ENCODE results near the gene SNRNP48. TPM values are rescaled to one million over a fixed set of nuclear protein-coding genes. Genes with fewer than 3 reads are reported as not detected.

Gene SNRNP48
- total RNA-seq, 1 donor from 2014 or later: 13.1 TPM

GRCh38 chr6:7588506-7588905 lies 1.5 kb upstream of the SNRNP48 start:
- Histone ChIP-seq H3K4me3 (ENCODE audit: insufficient read depth, low read depth, low read length) (no peak overlapping the region), H3K36me3 (ENCODE audit: insufficient read depth, low read length) (peaks cover 15% of the 10 kb centered on the region), H3K9ac (ENCODE audit: low read length) (no peak overlapping the region), H3K4me1 (ENCODE audit: insufficient read depth, low read length) (peaks cover 15% of the 10 kb centered on the region), H3K9me3 (ENCODE audit: insufficient read depth, low read depth, low read length) (no peaks in the 10 kb centered on the region), H2AFZ (ENCODE audit: low read depth, low read length) (no peak overlapping the region), H3K27me3 (ENCODE audit: insufficient read depth, low read length) (no peaks in the 10 kb centered on the region), H3K4me2 (ENCODE audit: low read length) (no peak overlapping the region), H3K79me2 (ENCODE audit: insufficient read depth, low read length) (peaks cover 35% of the 10 kb centered on the region), H3K27ac (ENCODE audit: low read depth, low read length) (no peak overlapping the region), H4K20me1 (ENCODE audit: insufficient read depth, low read length) (peaks cover 32% of the 10 kb centered on the region)
- H3K4me3 Mint-ChIP-seq (ENCODE audit: unreplicated experiment): no peak overlapping the region
- H3K9me3 Mint-ChIP-seq (ENCODE audit: unreplicated experiment): no peaks in the 10 kb centered on the region
- H3K27me3 Mint-ChIP-seq (ENCODE audit: low read depth, unreplicated experiment): no peaks in the 10 kb centered on the region
- H3K4me1 Mint-ChIP-seq (ENCODE audit: low read depth, unreplicated experiment): peaks cover 29% of the 10 kb centered on the region
- TF ChIP-seq CTCF (IDR thresholded peaks at IDR 0.05; ENCODE audit: insufficient read depth, low read depth, low read length) (no peak), EZH2 (IDR thresholded peaks at IDR 0.05; ENCODE audit: insufficient read depth, low read length) (no peak)
- DNase-seq (ENCODE audit: low read depth): no peak
- FAIRE-seq: no peak
- no peak overlapping the region for H3K27ac Mint-ChIP-seq (ENCODE audit: unreplicated experiment)
- H3K36me3 Mint-ChIP-seq (ENCODE audit: low read depth, unreplicated experiment): peaks cover 19% of the 10 kb centered on the region

GRCh38 chr6:7589221-7589620 lies 777 bp upstream of the SNRNP48 start:
- Mint-ChIP-seq H3K27ac (ENCODE audit: unreplicated experiment) (peak overlapping the region; percentile 36), H3K4me1 (ENCODE audit: low read depth, unreplicated experiment) (peaks cover 29% of the 10 kb centered on the region), H3K27me3 (ENCODE audit: low read depth, unreplicated experiment) (no peaks in the 10 kb centered on the region), H3K4me3 (ENCODE audit: unreplicated experiment) (peak overlapping the region; percentile 98), H3K36me3 (ENCODE audit: low read depth, unreplicated experiment) (peaks cover 13% of the 10 kb centered on the region), H3K9me3 (ENCODE audit: unreplicated experiment) (no peaks in the 10 kb centered on the region)
- Histone ChIP-seq H3K79me2 (ENCODE audit: insufficient read depth, low read length) (peaks cover 39% of the 10 kb centered on the region), H4K20me1 (ENCODE audit: insufficient read depth, low read length) (peaks cover 28% of the 10 kb centered on the region), H3K27ac (ENCODE audit: low read depth, low read length) (no peak overlapping the region), H3K36me3 (ENCODE audit: insufficient read depth, low read length) (peaks cover 12% of the 10 kb centered on the region), H3K4me1 (ENCODE audit: insufficient read depth, low read length) (peaks cover 15% of the 10 kb centered on the region), H3K9ac (ENCODE audit: low read length) (peak overlapping the region; percentile 27), H3K27me3 (ENCODE audit: insufficient read depth, low read length) (no peaks in the 10 kb centered on the region), H2AFZ (ENCODE audit: low read depth, low read length) (no peak overlapping the region), H3K4me2 (ENCODE audit: low read length) (peak overlapping the region; percentile 87), H3K9me3 (ENCODE audit: insufficient read depth, low read depth, low read length) (no peaks in the 10 kb centered on the region), H3K4me3 (ENCODE audit: insufficient read depth, low read depth, low read length) (no peak overlapping the region)
- FAIRE-seq (no peak), DNase-seq (ENCODE audit: low read depth) (no peak)
- no peak for TF ChIP-seq CTCF (IDR thresholded peaks at IDR 0.05; ENCODE audit: insufficient read depth, low read depth, low read length)
- no peak for TF ChIP-seq EZH2 (IDR thresholded peaks at IDR 0.05; ENCODE audit: insufficient read depth, low read length)

GRCh38 chr6:7590918-7591302 lies 912 bp downstream of the SNRNP48 start:
- peaks cover 15% of the 10 kb centered on the region for H3K4me1 ChIP-seq (ENCODE audit: insufficient read depth, low read length)
- peak overlapping the region; percentile 84 for H3K4me3 ChIP-seq (ENCODE audit: insufficient read depth, low read depth, low read length)
- TF ChIP-seq CTCF (IDR thresholded peaks at IDR 0.05; ENCODE audit: insufficient read depth, low read depth, low read length) (no peak), EZH2 (IDR thresholded peaks at IDR 0.05; ENCODE audit: insufficient read depth, low read length) (no peak)
- Mint-ChIP-seq H3K4me3 (ENCODE audit: unreplicated experiment) (peak overlapping the region; percentile 98), H3K9me3 (ENCODE audit: unreplicated experiment) (no peaks in the 10 kb centered on the region), H3K27ac (ENCODE audit: unreplicated experiment) (no peak overlapping the region), H3K36me3 (ENCODE audit: low read depth, unreplicated experiment) (peaks cover 2% of the 10 kb centered on the region), H3K4me1 (ENCODE audit: low read depth, unreplicated experiment) (peaks cover 29% of the 10 kb centered on the region), H3K27me3 (ENCODE audit: low read depth, unreplicated experiment) (no peaks in the 10 kb centered on the region)
- DNase-seq (ENCODE audit: low read depth): no peak
- H3K36me3 ChIP-seq (ENCODE audit: insufficient read depth, low read length): peaks cover 19% of the 10 kb centered on the region
- H3K79me2 ChIP-seq (ENCODE audit: insufficient read depth, low read length): peaks cover 39% of the 10 kb centered on the region
- H2AFZ ChIP-seq (ENCODE audit: low read depth, low read length): peak overlapping the region; percentile 87
- no peaks in the 10 kb centered on the region for H3K27me3 ChIP-seq (ENCODE audit: insufficient read depth, low read length)
- FAIRE-seq: no peak
- H3K27ac ChIP-seq (ENCODE audit: low read depth, low read length): peak overlapping the region; percentile 49
- peaks cover 28% of the 10 kb centered on the region for H4K20me1 ChIP-seq (ENCODE audit: insufficient read depth, low read length)
- peak overlapping the region; percentile 87 for H3K4me2 ChIP-seq (ENCODE audit: low read length)
- H3K9ac ChIP-seq (ENCODE audit: low read length): peak overlapping the region; percentile 86
- no peaks in the 10 kb centered on the region for H3K9me3 ChIP-seq (ENCODE audit: insufficient read depth, low read depth, low read length)
